IMR-90 (cell line): ENCODE measurements around the gene KRTAP10-6. TPM values are rescaled to one million over a fixed set of nuclear protein-coding genes. Genes with fewer than 3 reads are reported as not detected.

Experiments
- ATAC-seq: fragments of 200-7000 bp; cut with Tn5 transposase; 2 replicates; pipeline ENCODE4 v1.9.1; 2020; ENCODE audit warnings: low read depth, mild to moderate bottlenecking, moderate library complexity
- BruUV-seq: library from RNA; stranded (reverse); fragments of 400-500 nt; replicated peaks from 2 replicates; lab custom pipeline; 2021; lab: Mats Ljungman, UMichigan
- CTCF ChIA-PET: fragments of 300-600 bp; formaldehyde crosslinking; extraction: SDS; loops from one replicate; lab custom pipeline; 2021; ENCODE audit warnings: antibody characterized with exemption; lab: Yijun Ruan, JAX
- POLR2A ChIA-PET: fragments of 300-600 bp; sonication (Branson Sonifier 250); formaldehyde crosslinking; loops from one replicate; lab custom pipeline; 2022; ENCODE audit warnings: antibody characterized with exemption; ENCODE audit not compliant: unreplicated experiment; lab: Charles Lee
- DNase-seq: peaks from one replicate; pipeline ENCODE4 v3.0.0; 2013
- H2AFZ ChIP-seq: replicated peaks from 2 replicates; pipeline ENCODE3; 2013; ENCODE audit warnings: low read length, mild to moderate bottlenecking; ENCODE audit not compliant: poor library complexity
- H2AK5ac ChIP-seq: 2 replicates; pipeline ENCODE4 v1.6.1; 2013; ENCODE audit warnings: low read depth, low read length, inconsistent platforms
- H2AK9ac ChIP-seq: replicated peaks from 2 replicates; pipeline ENCODE3; 2013; ENCODE audit warnings: mild to moderate bottlenecking, low read depth, low read length, moderate library complexity; ENCODE audit not compliant: poor library complexity
- H2BK120ac ChIP-seq: 2 replicates; pipeline ENCODE4 v1.6.1; 2013; ENCODE audit warnings: low read depth, low read length, inconsistent platforms
- H2BK15ac ChIP-seq: 3 replicates; pipeline ENCODE4 v1.6.1; 2013; ENCODE audit warnings: low read depth, low read length, inconsistent platforms
- H2BK20ac ChIP-seq: 2 replicates; pipeline ENCODE4 v1.6.1; 2013; ENCODE audit warnings: low read depth, mild to moderate bottlenecking, inconsistent platforms, low read length, moderate library complexity
- H2BK5ac ChIP-seq: 2 replicates; pipeline ENCODE4 v1.6.1; 2013; ENCODE audit warnings: mild to moderate bottlenecking, low read depth, low read length, inconsistent platforms; ENCODE audit not compliant: poor library complexity, severe bottlenecking
- H3K14ac ChIP-seq: replicated peaks from 2 replicates; pipeline ENCODE4 v1.6.1; 2013; ENCODE audit warnings: low read depth, low read length, inconsistent platforms
- H3K18ac ChIP-seq: 2 replicates; pipeline ENCODE4 v1.6.1; 2013; ENCODE audit warnings: low read depth, low read length, control low read depth
- H3K23ac ChIP-seq: 2 replicates; pipeline ENCODE4 v1.6.1; 2013; ENCODE audit warnings: low read depth, low read length, inconsistent platforms
- H3K27ac ChIP-seq: 2 replicates; pipeline ENCODE4 v1.5.1; 2013; ENCODE audit warnings: mild to moderate bottlenecking, control low read depth, low read length; ENCODE audit not compliant: insufficient read depth
- H3K27me3 ChIP-seq: 2 replicates; pipeline ENCODE4 v1.6.1; 2013; ENCODE audit warnings: low read length; ENCODE audit not compliant: control insufficient read depth, insufficient read depth
- H3K36me3 ChIP-seq: 2 replicates; pipeline ENCODE4 v1.6.1; 2013; ENCODE audit warnings: low read length, mixed read lengths; ENCODE audit not compliant: control insufficient read depth, insufficient read depth
- H3K4ac ChIP-seq: 2 replicates; pipeline ENCODE4 v1.6.1; 2013; ENCODE audit warnings: low read depth, low read length, inconsistent platforms
- H3K4me1 ChIP-seq: 2 replicates; pipeline ENCODE4 v1.6.1; 2013; ENCODE audit warnings: low read length, mixed read lengths; ENCODE audit not compliant: control insufficient read depth, insufficient read depth
- H3K4me2 ChIP-seq: 2 replicates; pipeline ENCODE4 v1.6.1; 2013; ENCODE audit warnings: low read depth, mild to moderate bottlenecking, control low read depth, low read length, moderate library complexity
- H3K4me3 ChIP-seq: 2 replicates; pipeline ENCODE4 v1.5.1; 2013; ENCODE audit warnings: low read depth, mild to moderate bottlenecking, control low read depth, low read length, moderate library complexity; ENCODE audit not compliant: insufficient read depth
- H3K56ac ChIP-seq: 2 replicates; pipeline ENCODE4 v1.6.1; 2013; ENCODE audit warnings: low read length, inconsistent platforms; ENCODE audit not compliant: insufficient read depth; ENCODE audit errors: extremely low read depth
- H3K79me1 ChIP-seq, 2 experiments: 2 replicates each; pipeline ENCODE4 v1.6.1; 2013; ENCODE audit warnings: low read length in 2 of 2, inconsistent platforms in 1 of 2, low read depth in 1 of 2
- H3K9ac ChIP-seq: 2 replicates; pipeline ENCODE4 v1.6.1; 2013; ENCODE audit warnings: low read depth, low read length, control low read depth
- H3K9me1 ChIP-seq: 2 replicates; pipeline ENCODE4 v1.6.1; 2013; ENCODE audit warnings: low read length, inconsistent platforms; ENCODE audit not compliant: insufficient read depth
- H3K9me3 ChIP-seq: 2 replicates; pipeline ENCODE4 v1.6.1; 2013; ENCODE audit warnings: low read length; ENCODE audit not compliant: control insufficient read depth, insufficient read depth
- H4K20me1 ChIP-seq: 2 replicates; pipeline ENCODE4 v1.6.1; 2013; ENCODE audit warnings: low read length, inconsistent platforms; ENCODE audit not compliant: insufficient read depth
- H4K5ac ChIP-seq: 2 replicates; pipeline ENCODE4 v1.6.1; 2013; ENCODE audit warnings: mild to moderate bottlenecking, low read depth, low read length, control low read depth
- H4K8ac ChIP-seq, 2 experiments: 2 replicates each; pipeline ENCODE4 v1.6.1; 2013; ENCODE audit warnings: low read depth in 2 of 2, low read length in 2 of 2, control low read depth in 1 of 2, inconsistent platforms in 1 of 2
- H4K91ac ChIP-seq: 2 replicates; pipeline ENCODE4 v1.6.1; 2013; ENCODE audit warnings: low read depth, low read length, inconsistent platforms; ENCODE audit not compliant: insufficient read depth
- BHLHE40 ChIP-seq: fragments of 150-350 bp; IDR thresholded peaks from 2 replicates; pipeline ENCODE4 v1.6.1; 2016; ENCODE audit warnings: mild to moderate bottlenecking, low read depth, low read length
- CEBPB ChIP-seq: IDR thresholded peaks from 2 replicates; pipeline ENCODE4 v1.6.1; 2012; ENCODE audit warnings: low read depth, low read length, improper control_type of control experiment
- CHD1 ChIP-seq: IDR thresholded peaks from 2 replicates; pipeline ENCODE4 v1.6.1; 2012; ENCODE audit warnings: low read depth, low read length, improper control_type of control experiment
- CTCF ChIP-seq: conservative IDR thresholded peaks from 2 replicates; pipeline ENCODE4 v1.5.1; 2012; ENCODE audit warnings: mild to moderate bottlenecking, low read depth, low read length, improper control_type of control experiment
- ELK1 ChIP-seq: fragments of 150-350 bp; IDR thresholded peaks from 2 replicates; pipeline ENCODE4 v1.6.1; 2016; ENCODE audit warnings: low read depth, mild to moderate bottlenecking, low read length, moderate library complexity, borderline replicate concordance
- FOS ChIP-seq: fragments of 150-350 bp; IDR thresholded peaks from 2 replicates; pipeline ENCODE4 v1.6.1; 2016; ENCODE audit warnings: low read depth, low read length
- MAFK ChIP-seq: IDR thresholded peaks from 2 replicates; pipeline ENCODE4 v1.6.1; 2012; ENCODE audit warnings: low read depth, low read length, improper control_type of control experiment
- MAZ ChIP-seq: IDR thresholded peaks from 2 replicates; pipeline ENCODE4 v1.6.1; 2012; ENCODE audit warnings: low read depth, mild to moderate bottlenecking, low read length, improper control_type of control experiment, moderate library complexity, borderline replicate concordance
- MXI1 ChIP-seq: IDR thresholded peaks from 2 replicates; pipeline ENCODE4 v1.6.1; 2012; ENCODE audit warnings: low read depth, mild to moderate bottlenecking, low read length, moderate library complexity, borderline replicate concordance
- NFE2L2 ChIP-seq: fragments of 150-350 bp; IDR thresholded peaks from 2 replicates; pipeline ENCODE4 v1.6.1; 2016; ENCODE audit warnings: low read depth, mild to moderate bottlenecking, low read length
- POLR2A ChIP-seq: IDR thresholded peaks from 2 replicates; pipeline ENCODE4 v1.6.1; 2012; ENCODE audit warnings: mild to moderate bottlenecking, low read depth, low read length
- RAD21 ChIP-seq: IDR thresholded peaks from 2 replicates; pipeline ENCODE4 v1.6.1; 2012; ENCODE audit warnings: low read length, improper control_type of control experiment
- RCOR1 ChIP-seq: IDR thresholded peaks from 2 replicates; pipeline ENCODE4 v1.6.1; 2012; ENCODE audit warnings: mild to moderate bottlenecking, low read length, improper control_type of control experiment; ENCODE audit not compliant: insufficient replicate concordance
- RFX5 ChIP-seq: IDR thresholded peaks from 2 replicates; pipeline ENCODE4 v1.8.0; 2012; ENCODE audit warnings: low read depth, mild to moderate bottlenecking, low read length, moderate library complexity
- SMC3 ChIP-seq: fragments of 150-350 bp; IDR thresholded peaks from 2 replicates; pipeline ENCODE4 v1.6.1; 2016; ENCODE audit warnings: low read depth, mild to moderate bottlenecking, antibody characterized with exemption, low read length, moderate library complexity
- USF2 ChIP-seq: fragments of 150-350 bp; IDR thresholded peaks from 2 replicates; pipeline ENCODE4 v1.6.1; 2017; ENCODE audit warnings: mild to moderate bottlenecking, antibody characterized with exemption, low read length, low read depth
- WGBS, 2 experiments: methylation state at CpG; one replicate each; pipeline versions ENCODE4 v1.1.5 to v1.1.7; 2013; ENCODE audit warnings: missing lambda C conversion rate in 2 of 2; ENCODE audit not compliant: insufficient read length in 1 of 2; ENCODE audit errors: extremely low coverage in 2 of 2; 5-methylcytosine and 5-hydroxymethylcytosine counted together
- dilution Hi-C: fragments of 300-500 bp; cut with HindIII; formaldehyde crosslinking; loops from one replicate; pipeline ENCODE4 v1.14.3; 2018; ENCODE audit warnings: low sequenced_read_pairs; ENCODE audit not compliant: unreplicated experiment
- in situ Hi-C: fragments of 300-500 bp; cut with MboI; formaldehyde crosslinking; loops from 3 replicates; pipeline ENCODE4 v1.14.3; 2019; ENCODE audit warnings: low sequenced_read_pairs, inconsistent platforms, mixed read lengths
- intact Hi-C: fragments of 100-400 bp; cut with micrococcal nuclease; formaldehyde crosslinking; loops from 2 replicates; pipeline ENCODE4 v1.10.0; 2022
- polyA plus RNA-seq, 3 experiments: library from polyadenylated mRNA; depleted of rRNA; stranded (reverse); fragments of >200 nt; gene quantifications; 2 replicates each; pipeline ENCODE4 v1.2.3, GENCODE V29; 2012; ENCODE audit warnings: low replicate concordance in 1 of 3
- total RNA-seq: library from RNA; depleted of rRNA; stranded (reverse); fragments of >200 nt; gene quantifications from 2 replicates; pipeline ENCODE4 v1.2.3, GENCODE V29; 2012

KRTAP10-6 gene
- total and polyA plus RNA-seq, 2 of the 4 experiments (the other 2 are of a cell fraction): not detected

- Histone ChIP-seq H2AK9ac (no peak overlapping the region), H2AFZ (no peak overlapping the region), H2AK5ac (no peak overlapping the region), H3K9me3 (peaks cover 3% of the 10 kb centered on the region; the same call in 1 of the 2 replicates), H3K56ac (no peak overlapping the region), H3K9me1 (no peaks in the 10 kb centered on the region), H3K4me2 (no peak overlapping the region), H4K91ac (no peak overlapping the region), H3K18ac (no peak overlapping the region), H3K4me1 (no peaks in the 10 kb centered on the region), H3K27me3 (peaks cover 3% of the 10 kb centered on the region; the same call in 1 of the 2 replicates), H2BK20ac (no peak overlapping the region), H3K4ac (no peak overlapping the region), H3K27ac (no peak overlapping the region), H3K23ac (no peak overlapping the region), H3K4me3 (no peak overlapping the region), H4K20me1 (no peaks in the 10 kb centered on the region), H4K8ac (no peak overlapping the region), H2BK5ac (no peak overlapping the region), H3K9ac (no peak overlapping the region), H2BK120ac (no peak overlapping the region), H3K36me3 (no peaks in the 10 kb centered on the region), H4K5ac (no peak overlapping the region), H3K79me1 (no peaks in the 10 kb centered on the region), H3K14ac (no peak overlapping the region), H2BK15ac (no peak overlapping the region)
- ChIA-PET CTCF (interaction anchor here (0.7 kb wide), 1 partner anchor 52 kb away, joined by 3 read pairs; no protein-coding TSS in a partner anchor), POLR2A (no interaction called here)
- no peak for TF ChIP-seq BHLHE40
- no peak for TF ChIP-seq NFE2L2
- no peak for TF ChIP-seq RCOR1
- TF ChIP-seq USF2: no peak
- TF ChIP-seq CTCF: no peak
- TF ChIP-seq SMC3: no peak
- TF ChIP-seq POLR2A: no peak
- no peak for TF ChIP-seq RAD21
- no peak for TF ChIP-seq FOS
- no peak for TF ChIP-seq CEBPB
- TF ChIP-seq CHD1: no peak
- TF ChIP-seq MXI1: no peak
- no peak for TF ChIP-seq ELK1
- TF ChIP-seq MAFK: no peak
- no peak for TF ChIP-seq MAZ
- no peak for TF ChIP-seq RFX5
- intact Hi-C loops (loop anchor here (1.0 kb wide), 1 partner anchor 174 kb away; no protein-coding TSS in a partner anchor), dilution Hi-C loops (no loop called here), in situ Hi-C loops (no loop called here)
- ATAC-seq (no peak), DNase-seq (no peak)
- WGBS, 2 experiments: 70% methylated on average over 2 of the region's 3 CpGs; no CpG with 5 or more reads in 1 of the 2 experiments
- BruUV-seq: no TSS peak
Observed at GRCh38 chr21:44618909-44619308, 26.6 kb upstream of the KRTAP10-6 start.
